GM19397 (cell line): Measurements from ENCODE around the gene FARP2.
"Not testable (repeated sequence)": the region's sequence is repeated elsewhere in the genome, so short reads cannot be mapped to it uniquely, and the experiment has no call there.

Experiments
- ATAC-seq: cut with Tn5 transposase; IDR thresholded peaks from one replicate; pipeline ENCODE4 v1.9.1; 2021; ENCODE audit warnings: mild to moderate bottlenecking, moderate library complexity; ENCODE audit not compliant: unreplicated experiment

Gene FARP2

GRCh38 chr2:241519669-241520068, 163.6 kb downstream of the FARP2 start:
- no peak for ATAC-seq

GRCh38 chr2:241522477-241522876, 166.4 kb downstream of the FARP2 start:
- no peak for ATAC-seq

- not testable (repeated sequence) for ATAC-seq
Measured at GRCh38 chr2:241525818-241526780, 170.0 kb downstream of the FARP2 start.

GRCh38 chr2:241530571-241530970, 174.5 kb downstream of the FARP2 start:
- ATAC-seq: no peak

GRCh38 chr2:241531161-241531722, 175.2 kb downstream of the FARP2 start:
- ATAC-seq: no peak

GRCh38 chr2:241532168-241532567, 176.1 kb downstream of the FARP2 start:
- no peak for ATAC-seq

GRCh38 chr2:241532733-241533601, 176.9 kb downstream of the FARP2 start:
- ATAC-seq: no peak

- ATAC-seq: no peak
Measured at GRCh38 chr2:241534293-241534692, 178.2 kb downstream of the FARP2 start.

GRCh38 chr2:241534701-241535375, 178.8 kb downstream of the FARP2 start:
- ATAC-seq: no peak

GRCh38 chr2:241535871-241536655, 180.0 kb downstream of the FARP2 start:
- no peak for ATAC-seq

- no peak for ATAC-seq
Measured at GRCh38 chr2:241538838-241539615, 182.9 kb downstream of the FARP2 start.

GRCh38 chr2:241539616-241540374, 183.7 kb downstream of the FARP2 start:
- no peak for ATAC-seq

GRCh38 chr2:241540401-241540770, 184.3 kb downstream of the FARP2 start:
- ATAC-seq: no peak

- ATAC-seq: no peak
Measured at GRCh38 chr2:241540771-241541561, 184.9 kb downstream of the FARP2 start.

GRCh38 chr2:241541564-241542277, 185.6 kb downstream of the FARP2 start:
- ATAC-seq: no peak

GRCh38 chr2:241542278-241542605, 186.2 kb downstream of the FARP2 start:
- no peak for ATAC-seq
